Endodermal cell (in vitro differentiated cells): ENCODE results near the gene TMSB10. TPM values are rescaled to one million over a fixed set of nuclear protein-coding genes. Genes with fewer than 3 reads are reported as not detected.

Experiments
- DNase-seq: peaks from one replicate; pipeline ENCODE4 v3.0.0-alpha.2; 2017
- H3K27ac ChIP-seq: 2 replicates; pipeline ENCODE4 v1.5.1; 2013; ENCODE audit warnings: mild to moderate bottlenecking, low read depth, low read length, moderate library complexity
- H3K27me3 ChIP-seq: 2 replicates; pipeline ENCODE4 v1.6.1; 2013; ENCODE audit warnings: mild to moderate bottlenecking, low read length, moderate library complexity; ENCODE audit not compliant: insufficient read depth, control insufficient read depth, poor library complexity, severe bottlenecking
- H3K36me3 ChIP-seq: 2 replicates; pipeline ENCODE4 v1.7.0; 2013; ENCODE audit warnings: mild to moderate bottlenecking, low read length, moderate library complexity; ENCODE audit not compliant: control insufficient read depth, insufficient read depth
- H3K4me1 ChIP-seq: one replicate; pipeline ENCODE4 v1.7.0; 2013; ENCODE audit warnings: low read length; ENCODE audit not compliant: control insufficient read depth, insufficient read depth
- H3K4me3 ChIP-seq: 2 replicates; pipeline ENCODE4 v1.5.1; 2013; ENCODE audit warnings: mild to moderate bottlenecking, low read length, moderate library complexity
- H3K9ac ChIP-seq: 2 replicates; pipeline ENCODE4 v1.6.1; 2013; ENCODE audit warnings: mild to moderate bottlenecking, low read length, moderate library complexity; ENCODE audit not compliant: poor library complexity, severe bottlenecking; ENCODE audit errors: extremely low read depth
- H3K9me3 ChIP-seq: 2 replicates; pipeline ENCODE4 v1.6.1; 2013; ENCODE audit warnings: mild to moderate bottlenecking, low read length, moderate library complexity; ENCODE audit not compliant: control insufficient read depth
- H3K27ac Mint-ChIP-seq: 2 replicates; pipeline ENCODE4 v1.8.0; 2020; ENCODE audit warnings: mixed read lengths
- H3K27me3 Mint-ChIP-seq: 2 replicates; pipeline ENCODE4 v1.8.0; 2021; ENCODE audit warnings: mild to moderate bottlenecking, mixed read lengths; ENCODE audit not compliant: insufficient read depth
- H3K36me3 Mint-ChIP-seq: 2 replicates; pipeline ENCODE4 v1.8.0; 2020; ENCODE audit warnings: low read depth, mixed read lengths
- H3K4me1 Mint-ChIP-seq: 2 replicates; pipeline ENCODE4 v1.8.0; 2020; ENCODE audit warnings: mixed read lengths
- H3K4me3 Mint-ChIP-seq: 2 replicates; pipeline ENCODE4 v1.8.0; 2020; ENCODE audit warnings: mild to moderate bottlenecking, moderate library complexity, mixed read lengths
- H3K9me3 Mint-ChIP-seq: 2 replicates; pipeline ENCODE4 v1.8.0; 2020; ENCODE audit warnings: mild to moderate bottlenecking, mixed read lengths
- CTCF ChIP-seq: fragments of 200-600 bp; sonication (generic); conservative IDR thresholded peaks from 2 replicates; pipeline ENCODE4 v1.5.0; 2021; ENCODE audit warnings: antibody characterized with exemption, mild to moderate bottlenecking
- WGBS, 2 experiments: methylation state at CpG; one replicate each; pipeline versions ENCODE4 v1.1.5 to v1.1.7; 2013; ENCODE audit warnings: missing lambda C conversion rate in 2 of 2, mixed read lengths in 1 of 2; ENCODE audit not compliant: insufficient coverage in 1 of 2, insufficient read length in 1 of 2; 5-methylcytosine and 5-hydroxymethylcytosine counted together
- long read RNA-seq, 4 experiments: library from polyadenylated mRNA in 2 of 4; library from RNA in 1 of 4; library from capped mRNA in 1 of 4; stranded (forward) in 3 of 4; unstranded in 1 of 4; transcript quantifications; one replicate each; pipeline ENCODE4 v2.0.0, GENCODE V29; 2020 to 2021; ENCODE audit warnings: inconsistent platforms in 1 of 4
- polyA plus RNA-seq, 2 experiments: library from polyadenylated mRNA; stranded (reverse); fragments of 50-300 nt; gene quantifications; one replicate each; pipeline ENCODE4 v1.2.3, GENCODE V29; 2013
- total RNA-seq, 2 donors: library from RNA; stranded (reverse); fragmentation: NEBNext Ultra II Directional in 1 of 2; extraction: Animal tissue kit (Norgen Biotek cat#: 25700) in 1 of 2; gene quantifications; 2 replicates in 1 of 2; 3 replicates in 1 of 2; pipeline ENCODE4 v1.2.1, GENCODE V29; 2021

TMSB10 gene
- total RNA-seq, result 1,000 to 10,000 TPM; 2,719 to 2,976 TPM
- polyA plus RNA-seq (2013, experiment 1 of 2), result 2,581 TPM
- 2,852 TPM for polyA plus RNA-seq (2013, experiment 2 of 2)
- long read RNA-seq, experiment 1, transcript TMSB10-201 (3 exons, 496 nt), result major isoform, 1,201 of 1,319 reads
- long read RNA-seq, experiment 1, partial matches to known transcripts, result 49 of 1,319 reads
- long read RNA-seq, experiment 1, other reads (novel, unspliced or antisense), result 69 of 1,319 reads
- long read RNA-seq, experiment 2, transcript TMSB10-201 (3 exons, 496 nt), result major isoform, 1,371 of 1,396 reads
- long read RNA-seq, experiment 2, partial matches to known transcripts, result 19 of 1,396 reads
- long read RNA-seq, experiment 2, other reads (novel, unspliced or antisense), result 6 of 1,396 reads
- long read RNA-seq, experiment 3, transcript TMSB10-201 (3 exons, 496 nt), result major isoform, 3,112 of 3,194 reads
- long read RNA-seq, experiment 3, partial matches to known transcripts, result 63 of 3,194 reads
- long read RNA-seq, experiment 3, other reads (novel, unspliced or antisense), result 19 of 3,194 reads
- long read RNA-seq, experiment 4, partial matches to known transcripts, result 1 of 3 reads
- long read RNA-seq, experiment 4, other reads (novel, unspliced or antisense), result 0 of 3 reads

GRCh38 chr2:84905181-84906107 lies at the start of gene TMSB10:
Gene TMSB10 (plus strand): TSS chr2:84905656.
- peaks cover 30% of the 10 kb centered on the region for H3K27me3 Mint-ChIP-seq
- peak; percentile 91 for DNase-seq
- WGBS, 2 experiments, result 0% methylated on average over 14 to 94 of the region's 94 CpGs
- no peaks in the 10 kb centered on the region for H3K4me1 ChIP-seq
- TF ChIP-seq CTCF, result no peak
- H3K36me3 Mint-ChIP-seq, result peaks cover 33% of the 10 kb centered on the region
- peak within 1 kb of the TSS; percentile 94 for H3K27ac Mint-ChIP-seq
- peak within 1 kb of the TSS; percentile 97 for H3K4me3 Mint-ChIP-seq
- no peaks in the 10 kb centered on the region for H3K9me3 ChIP-seq
- no peaks in the 10 kb centered on the region for H3K27me3 ChIP-seq
- peaks cover 3% of the 10 kb centered on the region for H3K9me3 Mint-ChIP-seq
- H3K4me3 ChIP-seq, result peak within 1 kb of the TSS; percentile 94
- peak within 1 kb of the TSS; percentile 84 for H3K27ac ChIP-seq
- H3K4me1 Mint-ChIP-seq, result peaks cover 14% of the 10 kb centered on the region
- peaks cover 10% of the 10 kb centered on the region for H3K36me3 ChIP-seq
- peak within 1 kb of the TSS; percentile 99 for H3K9ac ChIP-seq

GRCh38 chr2:84855731-84856130 lies 49.7 kb upstream of the TMSB10 start:
- H3K27me3 Mint-ChIP-seq, result peaks cover 39% of the 10 kb centered on the region

More at GRCh38 chr2:84855731-84856130, 49.7 kb upstream of the TMSB10 start:
- peak overlapping the region; percentile 84 for H3K27ac ChIP-seq
- Mint-ChIP-seq H3K27ac (no peak overlapping the region), H3K36me3 (no peaks in the 10 kb centered on the region), H3K4me1 (peaks cover 2% of the 10 kb centered on the region), H3K4me3 (no peak overlapping the region), H3K9me3 (no peaks in the 10 kb centered on the region)
- H3K9me3 ChIP-seq, result no peaks in the 10 kb centered on the region
- 48% methylated on average over 11 of the region's 11 CpGs; no CpG with 5 or more reads in 1 of the 2 experiments for WGBS, 2 experiments
- H3K27me3 ChIP-seq, result no peaks in the 10 kb centered on the region
- H3K36me3 ChIP-seq, result no peaks in the 10 kb centered on the region
- no peak for TF ChIP-seq CTCF
- H3K9ac ChIP-seq, result no peak overlapping the region
- no peaks in the 10 kb centered on the region for H3K4me1 ChIP-seq
- DNase-seq, result peak; percentile 78
- H3K4me3 ChIP-seq, result no peak overlapping the region
